GM12873 (cell line): ENCODE data around the gene ADGRG1.

Source experiments
- TF ChIP-seq, protein P1 (sequence below): IDR thresholded peaks from 2 replicates; pipeline ENCODE4 v1.5.1; 2012; ENCODE audit warnings: low read depth, mild to moderate bottlenecking, moderate library complexity, low read length, control low read depth; ENCODE audit not compliant: insufficient read depth; ENCODE audit errors: missing control alignments

The ADGRG1 gene

DNA sequence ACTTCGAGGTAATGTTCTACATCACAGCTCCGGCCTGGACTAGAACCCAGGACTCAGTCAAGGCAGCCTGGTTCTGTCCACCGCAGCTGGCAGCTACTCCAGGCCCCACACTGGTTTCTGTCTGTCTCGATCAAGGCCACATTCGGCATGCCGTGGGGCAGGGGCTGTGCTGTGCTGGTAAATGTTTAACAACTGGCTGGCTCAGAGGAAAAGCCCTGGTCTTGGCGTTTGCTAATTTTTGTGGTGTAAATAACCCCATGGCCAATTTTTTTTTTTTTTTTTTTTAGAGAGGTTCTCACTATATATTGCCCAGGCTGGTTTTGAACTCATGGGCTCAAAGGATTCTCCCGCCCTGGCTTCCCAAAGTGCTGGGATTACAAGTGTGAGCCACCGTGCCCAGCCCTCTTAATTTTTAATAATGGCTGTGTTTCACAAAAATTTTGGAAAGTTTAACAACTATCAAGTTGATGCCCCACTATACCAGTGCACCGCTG, 65.8 kb downstream of the ADGRG1 start:
- TF ChIP-seq, protein P1, sequence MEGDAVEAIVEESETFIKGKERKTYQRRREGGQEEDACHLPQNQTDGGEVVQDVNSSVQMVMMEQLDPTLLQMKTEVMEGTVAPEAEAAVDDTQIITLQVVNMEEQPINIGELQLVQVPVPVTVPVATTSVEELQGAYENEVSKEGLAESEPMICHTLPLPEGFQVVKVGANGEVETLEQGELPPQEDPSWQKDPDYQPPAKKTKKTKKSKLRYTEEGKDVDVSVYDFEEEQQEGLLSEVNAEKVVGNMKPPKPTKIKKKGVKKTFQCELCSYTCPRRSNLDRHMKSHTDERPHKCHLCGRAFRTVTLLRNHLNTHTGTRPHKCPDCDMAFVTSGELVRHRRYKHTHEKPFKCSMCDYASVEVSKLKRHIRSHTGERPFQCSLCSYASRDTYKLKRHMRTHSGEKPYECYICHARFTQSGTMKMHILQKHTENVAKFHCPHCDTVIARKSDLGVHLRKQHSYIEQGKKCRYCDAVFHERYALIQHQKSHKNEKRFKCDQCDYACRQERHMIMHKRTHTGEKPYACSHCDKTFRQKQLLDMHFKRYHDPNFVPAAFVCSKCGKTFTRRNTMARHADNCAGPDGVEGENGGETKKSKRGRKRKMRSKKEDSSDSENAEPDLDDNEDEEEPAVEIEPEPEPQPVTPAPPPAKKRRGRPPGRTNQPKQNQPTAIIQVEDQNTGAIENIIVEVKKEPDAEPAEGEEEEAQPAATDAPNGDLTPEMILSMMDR, result no peak

DNA sequence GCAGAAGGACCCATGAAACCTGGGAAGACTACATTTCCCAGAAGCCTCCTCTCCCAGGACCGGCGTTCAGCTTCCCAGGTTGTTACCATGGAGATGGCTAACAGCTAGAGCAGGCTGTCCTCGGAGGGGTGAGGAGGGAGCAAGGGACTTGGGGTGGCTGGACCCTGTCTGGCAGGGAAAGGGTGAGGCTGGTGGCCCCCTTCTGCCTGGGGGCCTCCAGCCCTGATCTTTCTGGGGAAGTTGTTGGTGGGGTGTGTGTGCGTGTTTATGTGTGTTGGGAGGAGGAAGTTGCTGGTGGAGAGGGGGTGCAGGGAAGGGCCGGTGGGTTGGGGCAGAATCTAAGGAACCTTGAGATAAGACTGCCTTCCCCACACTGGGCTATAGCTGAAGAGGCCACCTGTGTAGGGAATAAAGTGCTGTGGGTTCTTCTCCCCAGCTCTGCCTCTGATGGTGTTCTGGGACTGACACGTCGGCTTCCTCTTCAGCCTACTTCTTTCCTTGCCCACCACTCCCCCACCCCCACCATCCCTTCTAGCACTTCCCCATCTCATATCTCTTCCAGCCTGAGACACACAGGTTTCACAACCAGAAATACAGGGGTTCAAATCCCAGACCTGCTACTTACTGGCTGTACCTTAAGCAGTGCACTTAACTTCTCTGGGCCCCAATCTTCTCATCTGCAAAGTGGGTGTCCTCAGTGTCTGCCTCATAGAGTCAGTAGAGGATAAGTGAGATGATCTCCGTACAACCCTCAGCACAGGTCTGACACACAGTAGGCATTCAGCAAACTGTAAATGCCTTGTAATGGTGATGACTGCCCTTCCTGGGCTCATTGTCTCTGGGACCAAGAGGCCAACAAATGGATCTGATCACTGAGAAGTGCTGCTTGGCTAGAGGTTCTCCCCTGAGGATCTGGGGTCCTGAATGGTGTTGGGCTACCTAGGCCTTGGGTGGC, 66.6 kb downstream of the ADGRG1 start, which contains the start of gene DRC7:
Gene DRC7, plus strand, starts transcription at position 82 of the 955 bp plus-strand sequence. CDS start 3,144 bp downstream, outside the sequence.
- TF ChIP-seq, protein P1, result no peak

DNA sequence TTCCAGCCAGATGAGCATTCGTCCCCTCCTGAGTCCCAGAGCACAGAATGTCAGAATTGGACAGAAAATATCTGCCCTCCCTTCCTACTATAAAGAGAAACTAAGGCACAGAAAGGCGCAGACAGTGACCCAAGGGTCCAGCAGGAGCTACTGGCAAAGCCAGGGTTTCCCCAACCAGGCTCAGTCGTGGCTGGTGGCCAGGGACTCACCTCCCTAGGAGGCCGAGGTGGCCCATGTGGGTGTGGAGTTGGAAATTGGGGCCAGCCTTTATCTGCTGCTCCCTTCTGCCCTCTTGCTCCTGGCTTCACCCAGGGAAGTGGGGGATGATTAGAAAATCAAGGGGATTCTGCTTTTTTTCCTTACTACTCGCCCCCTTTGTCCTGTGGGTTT, 67.2 kb downstream of the ADGRG1 start:
- TF ChIP-seq, protein P1, result no peak

GRCh38 chr16:57696240-57696639, 67.8 kb downstream of the ADGRG1 start:
- TF ChIP-seq, protein P1, result no peak

- TF ChIP-seq, protein P1, result no peak
Observed at GRCh38 chr16:57697896-57698537, 69.6 kb downstream of the ADGRG1 start.

GRCh38 chr16:57698812-57699405, 70.5 kb downstream of the ADGRG1 start:
- TF ChIP-seq, protein P1, result no peak

DNA sequence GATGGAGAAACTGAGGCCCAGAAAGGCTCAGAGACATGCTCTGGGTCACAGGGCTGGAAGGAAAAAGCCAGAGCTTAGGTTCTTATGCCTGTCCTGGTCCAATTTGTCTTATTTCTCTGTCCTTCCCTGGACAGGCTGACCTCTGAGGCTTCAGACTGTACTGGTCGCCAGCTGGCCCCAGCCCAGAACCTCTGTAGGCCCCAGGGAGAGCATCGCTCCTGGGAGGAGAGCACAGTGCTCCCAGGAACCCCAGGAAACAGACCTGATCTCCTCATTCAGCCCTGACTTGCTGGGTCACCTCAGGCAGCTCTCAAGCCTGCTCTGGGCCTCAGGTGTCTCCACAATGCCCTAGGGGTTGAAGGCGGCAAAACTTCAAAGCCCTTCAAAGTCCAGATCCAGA, 71.1 kb downstream of the ADGRG1 start:
- TF ChIP-seq, protein P1, result no peak
